Tibial nerve (tissue), 4 donors: ENCODE measurements around the gene PODXL. TPM values are rescaled to one million over a fixed set of nuclear protein-coding genes. Genes with fewer than 3 reads are reported as not detected.

Experiments
- DNase-seq, 2 donors: peaks; one replicate each; pipeline ENCODE4 v3.0.0-alpha.2; 2019; ENCODE audit warnings: low spot score in 2 of 2
- H3K27ac ChIP-seq, 4 donors: fragments of 200-600 bp; sonication (generic) in 3 of 4; one replicate each; pipeline ENCODE4 v1.5.1; 2017 to 2019; ENCODE audit warnings: mild to moderate bottlenecking in 1 of 4
- H3K27me3 ChIP-seq, 2 donors: fragments of 200-600 bp; sonication (generic) in 1 of 2; one replicate each; pipeline versions ENCODE4 v1.5.1 to v1.6.0; 2017 to 2019
- H3K36me3 ChIP-seq, 3 donors: fragments of 200-600 bp; sonication (generic); one replicate each; pipeline ENCODE4 v1.5.1; 2018 to 2019
- H3K4me1 ChIP-seq, 4 donors: fragments of 200-600 bp; sonication (generic) in 3 of 4; one replicate each; pipeline ENCODE4 v1.5.1; 2017 to 2019
- H3K4me3 ChIP-seq, 4 donors: fragments of 200-600 bp; sonication (generic) in 3 of 4; one replicate each; pipeline ENCODE4 v1.5.1; 2017 to 2019; ENCODE audit warnings: mild to moderate bottlenecking in 1 of 4, moderate library complexity in 1 of 4
- H3K9me3 ChIP-seq, 4 donors: fragments of 200-600 bp; sonication (generic) in 3 of 4; one replicate each; pipeline ENCODE4 v1.5.1; 2017 to 2019
- EP300 ChIP-seq, 2 donors: sonication (generic); formaldehyde crosslinking; IDR thresholded peaks; one replicate each; pipeline ENCODE4 v1.6.1; 2017; ENCODE audit warnings: antibody characterized with exemption in 2 of 2, mild to moderate bottlenecking in 1 of 2
- POLR2A ChIP-seq, 2 donors: fragments of 450-650 bp; IDR thresholded peaks; one replicate each; pipeline ENCODE4 v1.6.1; 2017; ENCODE audit warnings: antibody characterized with exemption in 2 of 2, mild to moderate bottlenecking in 2 of 2, moderate library complexity in 2 of 2
- WGBS, 2 donors: methylation state at CpG; one replicate each; pipeline ENCODE4 v1.1.5; 2018; 5-methylcytosine and 5-hydroxymethylcytosine counted together
- total RNA-seq, 4 donors: library from RNA; depleted of rRNA; stranded (reverse); fragments of >200 nt; gene quantifications; one replicate each; pipeline ENCODE4 v1.1.0, GENCODE V29; 2016
- TF ChIP-seq, protein P1 (sequence below), 5 experiments: fragments of 200-600 bp in 3 of 5; fragments of 450-650 bp in 2 of 5; sonication (generic) in 3 of 5; IDR thresholded peaks; one replicate each; pipeline ENCODE4 v1.5.1; 2016 to 2019; ENCODE audit warnings: antibody characterized with exemption in 5 of 5, mild to moderate bottlenecking in 3 of 5, moderate library complexity in 2 of 5

The PODXL gene
- total RNA-seq, 4 donors from 2014 or later = 12.1 to 40.8 (median 34.3) TPM

DNA sequence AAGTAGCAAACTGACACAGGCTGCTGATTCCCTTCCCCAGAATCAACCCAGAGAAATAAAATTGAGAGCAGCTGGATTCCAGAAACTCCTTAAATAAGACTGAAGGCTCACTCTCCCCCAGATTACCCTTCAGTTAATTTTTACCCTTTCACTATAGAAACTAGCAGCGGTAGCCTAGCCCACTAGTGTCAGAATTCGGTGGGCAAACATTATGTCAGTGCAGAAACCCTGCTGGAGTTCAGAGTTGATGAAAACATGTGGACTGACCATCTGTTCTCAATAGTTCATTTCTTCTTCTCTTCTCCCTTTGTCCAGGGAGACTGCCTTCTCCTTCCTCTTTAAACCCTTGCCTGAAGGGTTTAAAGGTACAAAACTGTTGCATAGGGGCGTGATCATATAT, 100.1 kb downstream of the PODXL start:
- H3K9me3 ChIP-seq = no peaks in the 10 kb centered on the region
- WGBS, 2 donors = 57 to 65% methylated on average over 3 of the region's 3 CpGs
- H3K36me3 ChIP-seq = peaks cover 0 to 25% (median 0%) of the 10 kb centered on the region in 3 donors
- peaks cover 0 to 19% (median 0%) of the 10 kb centered on the region in 4 donors for H3K4me1 ChIP-seq
- H3K27me3 ChIP-seq = no peaks in the 10 kb centered on the region
- TF ChIP-seq, protein P1, sequence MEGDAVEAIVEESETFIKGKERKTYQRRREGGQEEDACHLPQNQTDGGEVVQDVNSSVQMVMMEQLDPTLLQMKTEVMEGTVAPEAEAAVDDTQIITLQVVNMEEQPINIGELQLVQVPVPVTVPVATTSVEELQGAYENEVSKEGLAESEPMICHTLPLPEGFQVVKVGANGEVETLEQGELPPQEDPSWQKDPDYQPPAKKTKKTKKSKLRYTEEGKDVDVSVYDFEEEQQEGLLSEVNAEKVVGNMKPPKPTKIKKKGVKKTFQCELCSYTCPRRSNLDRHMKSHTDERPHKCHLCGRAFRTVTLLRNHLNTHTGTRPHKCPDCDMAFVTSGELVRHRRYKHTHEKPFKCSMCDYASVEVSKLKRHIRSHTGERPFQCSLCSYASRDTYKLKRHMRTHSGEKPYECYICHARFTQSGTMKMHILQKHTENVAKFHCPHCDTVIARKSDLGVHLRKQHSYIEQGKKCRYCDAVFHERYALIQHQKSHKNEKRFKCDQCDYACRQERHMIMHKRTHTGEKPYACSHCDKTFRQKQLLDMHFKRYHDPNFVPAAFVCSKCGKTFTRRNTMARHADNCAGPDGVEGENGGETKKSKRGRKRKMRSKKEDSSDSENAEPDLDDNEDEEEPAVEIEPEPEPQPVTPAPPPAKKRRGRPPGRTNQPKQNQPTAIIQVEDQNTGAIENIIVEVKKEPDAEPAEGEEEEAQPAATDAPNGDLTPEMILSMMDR (IDR thresholded peaks at IDR 0.05) = no peak
- TF ChIP-seq EP300 (IDR thresholded peaks at IDR 0.05) = no peak
- TF ChIP-seq POLR2A (IDR thresholded peaks at IDR 0.05) = no peak
- H3K4me3 ChIP-seq = no peak overlapping the region
- DNase-seq = no peak
- peak overlapping the region in 3 of 4 donors; percentile 55 to 84 (median 59) for H3K27ac ChIP-seq

DNA sequence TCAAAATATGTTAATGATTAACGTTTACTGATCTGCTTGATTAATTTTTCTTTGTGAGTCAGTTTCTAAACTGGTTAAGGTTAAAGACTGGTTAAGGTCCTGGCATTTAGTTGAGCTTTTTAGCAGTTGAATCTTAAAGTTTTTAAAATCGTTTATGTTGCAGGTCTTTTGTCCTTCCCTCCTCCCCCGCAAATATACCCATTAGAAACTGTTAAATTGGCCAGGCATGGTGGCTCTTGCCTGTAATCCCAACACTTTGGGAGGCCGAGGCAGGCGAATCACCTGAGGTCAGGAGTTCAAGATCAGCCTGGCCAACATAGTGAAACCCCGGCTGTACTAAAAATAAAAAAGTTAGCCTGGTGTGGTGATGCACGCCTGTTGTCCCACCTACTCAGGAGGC, 100.9 kb downstream of the PODXL start:
- no peak for DNase-seq
- Histone ChIP-seq H3K36me3 (peaks cover 0 to 18% (median 0%) of the 10 kb centered on the region in 3 donors), H3K4me3 (no peak overlapping the region), H3K27me3 (no peaks in the 10 kb centered on the region), H3K27ac (peak overlapping the region; percentile 5 to 84 (median 37)), H3K4me1 (peaks cover 0 to 19% (median 0%) of the 10 kb centered on the region in 4 donors), H3K9me3 (no peaks in the 10 kb centered on the region)
- TF ChIP-seq, protein P1 (IDR thresholded peaks at IDR 0.05) = no peak
- 54 to 66% methylated on average over 7 of the region's 7 CpGs for WGBS, 2 donors

DNA sequence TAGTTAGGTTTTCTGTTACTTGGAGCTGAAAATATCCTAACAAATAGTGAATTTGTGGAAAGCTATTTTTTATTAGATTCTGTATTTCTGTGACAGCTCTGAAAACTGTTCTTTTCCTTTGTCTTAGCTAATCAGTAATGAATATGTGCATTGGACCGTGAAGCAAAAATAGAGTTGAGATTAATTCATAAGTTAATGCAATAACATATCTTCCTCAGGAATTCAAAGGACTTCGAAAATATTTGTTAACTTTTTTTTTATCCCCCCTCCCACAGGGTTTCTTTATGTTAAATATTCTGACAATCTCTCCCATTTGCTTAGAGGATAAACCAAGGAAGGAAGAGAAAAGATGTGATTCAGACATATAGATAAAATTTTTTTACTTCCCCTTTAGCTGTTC, 101.4 kb downstream of the PODXL start:
- H3K27me3 ChIP-seq = no peaks in the 10 kb centered on the region
- 59 to 70% methylated on average over 2 of the region's 2 CpGs for WGBS, 2 donors
- peaks cover 0 to 14% (median 0%) of the 10 kb centered on the region in 3 donors for H3K36me3 ChIP-seq
- H3K27ac ChIP-seq = peak overlapping the region in 2 of 4 donors; percentile 59 to 84
- no peaks in the 10 kb centered on the region for H3K9me3 ChIP-seq
- DNase-seq = no peak
- H3K4me1 ChIP-seq = peaks cover 0 to 19% (median 0%) of the 10 kb centered on the region in 4 donors
- H3K4me3 ChIP-seq = no peak overlapping the region
- TF ChIP-seq POLR2A (IDR thresholded peaks at IDR 0.05) (no peak), EP300 (IDR thresholded peaks at IDR 0.05) (no peak)
- TF ChIP-seq, protein P1 (IDR thresholded peaks at IDR 0.05) = no peak

DNA sequence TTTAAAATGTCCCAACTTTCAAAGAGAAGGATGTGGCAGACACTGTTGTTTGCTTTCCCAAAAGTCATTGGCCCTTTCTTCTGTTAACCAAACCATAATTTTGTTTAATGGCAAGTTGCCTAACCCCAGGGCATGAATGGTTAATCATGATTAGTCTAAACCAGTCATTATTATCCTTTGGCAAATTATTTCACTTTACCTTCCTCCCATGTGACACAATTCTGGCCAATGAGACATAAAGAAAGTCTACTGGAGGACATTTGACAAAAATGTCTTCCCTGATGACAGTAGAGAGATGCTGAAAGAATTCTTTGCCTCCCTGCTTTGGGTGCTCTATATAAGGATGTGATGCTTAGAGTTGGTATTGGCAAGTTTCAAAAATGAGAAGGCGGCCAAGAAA, 101.9 kb downstream of the PODXL start:
- H3K27me3 ChIP-seq = no peaks in the 10 kb centered on the region
- peaks cover 0 to 10% (median 0%) of the 10 kb centered on the region in 3 donors for H3K36me3 ChIP-seq
- TF ChIP-seq EP300 (IDR thresholded peaks at IDR 0.05) (no peak), POLR2A (IDR thresholded peaks at IDR 0.05) (no peak)
- TF ChIP-seq, protein P1 (IDR thresholded peaks at IDR 0.05) = no peak
- H3K27ac ChIP-seq = peak overlapping the region in 2 of 4 donors; percentile 38 to 59
- H3K9me3 ChIP-seq = no peaks in the 10 kb centered on the region
- H3K4me3 ChIP-seq = no peak overlapping the region
- DNase-seq = no peak
- WGBS, 2 donors = 76 to 93% methylated on average over 1 of the region's 1 CpG
- H3K4me1 ChIP-seq = peaks cover 0 to 16% (median 0%) of the 10 kb centered on the region in 4 donors

Other genes starting within 250 kb of the PODXL start
- 100 to 1,000 TPM in 1 of 4 donors, 10 to 100 TPM in 3; 86.4 to 143 (median 95.0) TPM for gene MKLN1, start 228.8 kb downstream of the PODXL start, total RNA-seq